Natural killer cell (primary cell): ENCODE measurements around the gene IFNA8. TPM values are rescaled to one million over a fixed set of nuclear protein-coding genes. Genes with fewer than 3 reads are reported as not detected.

Experiments used
- ATAC-seq, 3 donors: fragments of 150-1000 bp in 2 of 3; fragments of 200-7000 bp in 1 of 3; cut with Tn5 transposase; 1 replicate in 1 of 3; 2 replicates in 2 of 3; pipeline ENCODE4 v1.10.0; 2021; ENCODE audit warnings: mild to moderate bottlenecking in 2 of 3, moderate library complexity in 2 of 3
- DNase-seq, 2 donors: peaks; one replicate each; pipeline versions ENCODE4 v3.0.0 to v3.0.0-alpha.2; 2013 to 2021; ENCODE audit warnings: mixed read lengths in 1 of 2
- H3K27ac ChIP-seq: one replicate; pipeline ENCODE4 v1.5.1; 2013; ENCODE audit warnings: mild to moderate bottlenecking, low read length
- H3K27me3 ChIP-seq: one replicate; pipeline ENCODE4 v1.6.1; 2013; ENCODE audit warnings: low read length; ENCODE audit not compliant: control insufficient read depth, insufficient read depth
- H3K36me3 ChIP-seq: one replicate; pipeline ENCODE4 v1.6.1; 2013; ENCODE audit warnings: low read length; ENCODE audit not compliant: control insufficient read depth, insufficient read depth
- H3K4me1 ChIP-seq: one replicate; pipeline ENCODE4 v1.6.1; 2013; ENCODE audit warnings: low read length; ENCODE audit not compliant: control insufficient read depth, insufficient read depth
- H3K4me3 ChIP-seq: one replicate; pipeline ENCODE4 v1.5.1; 2013; ENCODE audit warnings: low read length
- H3K9me3 ChIP-seq: one replicate; pipeline ENCODE4 v1.6.1; 2013; ENCODE audit warnings: low read length; ENCODE audit not compliant: control insufficient read depth, insufficient read depth
- H3K27ac Mint-ChIP-seq, 2 donors: one replicate each; pipeline ENCODE4 v1.8.0; 2022; ENCODE audit warnings: mild to moderate bottlenecking in 2 of 2, mixed read lengths in 2 of 2, moderate library complexity in 1 of 2
- H3K27me3 Mint-ChIP-seq, 2 donors: one replicate each; pipeline ENCODE4 v1.8.0; 2022; ENCODE audit warnings: low read depth in 2 of 2, mixed read lengths in 2 of 2
- H3K36me3 Mint-ChIP-seq: one replicate; pipeline ENCODE4 v1.8.0; 2022; ENCODE audit warnings: mixed read lengths
- H3K4me1 Mint-ChIP-seq, 2 donors: one replicate each; pipeline ENCODE4 v1.8.0; 2022; ENCODE audit warnings: mixed read lengths in 2 of 2
- H3K4me3 Mint-ChIP-seq: one replicate; pipeline ENCODE4 v1.8.0; 2022; ENCODE audit warnings: mild to moderate bottlenecking, moderate library complexity, mixed read lengths
- H3K9me3 Mint-ChIP-seq, 2 donors: one replicate each; pipeline ENCODE4 v1.8.0; 2022; ENCODE audit warnings: mixed read lengths in 2 of 2
- WGBS: methylation state at CpG from one replicate; pipeline ENCODE4 v1.1.7; 2013; ENCODE audit warnings: missing lambda C conversion rate; ENCODE audit not compliant: insufficient coverage; 5-methylcytosine and 5-hydroxymethylcytosine counted together
- intact Hi-C: fragments of 100-400 bp; cut with micrococcal nuclease; formaldehyde crosslinking; loops from one replicate; pipeline ENCODE4 v1.14.2; 2022
- total RNA-seq, 4 donors: library from RNA; stranded (reverse); fragments of 120-200 nt in 1 of 4; gene quantifications; one replicate each; pipeline versions ENCODE4 v1.2.3 to v1.2.4, GENCODE V29; 2013 to 2022
- TF ChIP-seq, protein P1 (sequence below): fragments of 200-600 bp; IDR thresholded peaks from one replicate; pipeline ENCODE4 v1.8.0; 2022; ENCODE audit warnings: antibody characterized with exemption

The IFNA8 gene
- total RNA-seq, 3 donors from 2014 or later (not counting 1 experiment from before 2014, with no cell fraction given) = not detected

DNA sequence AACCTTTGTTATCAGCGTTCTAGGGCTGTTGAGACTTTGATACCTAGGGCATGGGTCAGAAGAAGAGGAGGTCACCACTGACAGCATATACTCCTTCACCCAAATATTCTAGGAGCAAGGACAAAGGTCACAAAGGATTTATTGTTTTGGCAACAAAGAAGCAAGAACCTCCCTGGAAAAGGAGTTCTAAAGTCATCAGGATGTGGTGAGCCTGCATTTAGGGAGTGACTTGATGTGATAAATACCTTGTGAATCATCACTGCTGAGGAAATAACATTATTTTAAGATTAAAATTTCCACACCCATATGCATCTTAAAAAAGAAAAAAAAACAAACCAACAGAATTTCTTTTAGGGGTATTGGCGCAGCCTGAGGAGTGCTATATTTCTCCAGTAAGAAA lies 45.2 kb downstream of the IFNA8 start:
- Histone ChIP-seq H3K4me1 (no peaks in the 10 kb centered on the region), H3K27ac (no peak overlapping the region), H3K9me3 (no peaks in the 10 kb centered on the region), H3K4me3 (no peak overlapping the region), H3K36me3 (no peaks in the 10 kb centered on the region), H3K27me3 (peaks cover 4% of the 10 kb centered on the region)
- Mint-ChIP-seq H3K9me3 (no peaks in the 10 kb centered on the region), H3K36me3 (no peaks in the 10 kb centered on the region), H3K4me3 (no peak overlapping the region), H3K27ac (no peak overlapping the region), H3K27me3 (peaks cover 22 to 52% of the 10 kb centered on the region in 2 donors), H3K4me1 (no peaks in the 10 kb centered on the region)
- WGBS = 80% methylated on average over 1 of the region's 2 CpGs
- TF ChIP-seq, protein P1, sequence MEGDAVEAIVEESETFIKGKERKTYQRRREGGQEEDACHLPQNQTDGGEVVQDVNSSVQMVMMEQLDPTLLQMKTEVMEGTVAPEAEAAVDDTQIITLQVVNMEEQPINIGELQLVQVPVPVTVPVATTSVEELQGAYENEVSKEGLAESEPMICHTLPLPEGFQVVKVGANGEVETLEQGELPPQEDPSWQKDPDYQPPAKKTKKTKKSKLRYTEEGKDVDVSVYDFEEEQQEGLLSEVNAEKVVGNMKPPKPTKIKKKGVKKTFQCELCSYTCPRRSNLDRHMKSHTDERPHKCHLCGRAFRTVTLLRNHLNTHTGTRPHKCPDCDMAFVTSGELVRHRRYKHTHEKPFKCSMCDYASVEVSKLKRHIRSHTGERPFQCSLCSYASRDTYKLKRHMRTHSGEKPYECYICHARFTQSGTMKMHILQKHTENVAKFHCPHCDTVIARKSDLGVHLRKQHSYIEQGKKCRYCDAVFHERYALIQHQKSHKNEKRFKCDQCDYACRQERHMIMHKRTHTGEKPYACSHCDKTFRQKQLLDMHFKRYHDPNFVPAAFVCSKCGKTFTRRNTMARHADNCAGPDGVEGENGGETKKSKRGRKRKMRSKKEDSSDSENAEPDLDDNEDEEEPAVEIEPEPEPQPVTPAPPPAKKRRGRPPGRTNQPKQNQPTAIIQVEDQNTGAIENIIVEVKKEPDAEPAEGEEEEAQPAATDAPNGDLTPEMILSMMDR = no peak
- intact Hi-C loops = no loop called here
- ATAC-seq = no peak
- no peak for DNase-seq

DNA sequence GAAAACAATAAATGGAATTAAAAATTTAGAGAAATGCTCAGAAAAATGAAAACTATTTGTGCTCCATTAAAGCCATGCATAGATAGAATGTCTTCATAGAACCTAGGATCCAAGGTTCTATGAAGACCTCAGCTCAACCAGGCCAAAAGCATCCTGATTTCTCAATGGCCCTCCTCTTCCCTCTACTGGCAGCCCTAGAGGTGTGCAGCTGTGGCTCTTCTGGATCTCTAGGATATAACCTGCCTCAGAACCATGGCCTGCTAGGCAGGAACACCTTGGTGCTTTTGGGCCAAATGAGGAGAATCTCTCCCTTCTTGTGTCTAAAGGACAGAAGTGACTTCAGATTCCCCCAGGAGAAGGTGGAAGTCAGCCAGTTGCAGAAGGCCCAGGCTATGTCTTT lies 46.4 kb downstream of the IFNA8 start:
- Mint-ChIP-seq H3K27ac (no peak overlapping the region), H3K4me1 (no peaks in the 10 kb centered on the region), H3K4me3 (no peak overlapping the region), H3K27me3 (peaks cover 18 to 53% of the 10 kb centered on the region in 2 donors), H3K9me3 (no peaks in the 10 kb centered on the region), H3K36me3 (no peaks in the 10 kb centered on the region)
- ATAC-seq (peak in 2 of 3 donors; percentile 49 to 61), DNase-seq (peak in 1 of 2 donors; percentile 68)
- no peak overlapping the region for H3K4me3 ChIP-seq
- H3K36me3 ChIP-seq = no peaks in the 10 kb centered on the region
- H3K4me1 ChIP-seq = no peaks in the 10 kb centered on the region
- H3K27me3 ChIP-seq = peaks cover 6% of the 10 kb centered on the region
- intact Hi-C loops = no loop called here
- TF ChIP-seq, protein P1 = no peak
- no peak overlapping the region for H3K27ac ChIP-seq
- no peaks in the 10 kb centered on the region for H3K9me3 ChIP-seq

Other genes starting within 250 kb of the IFNA8 start
- not detected for gene IFNA21, start 242.5 kb upstream of the IFNA8 start, total RNA-seq
- not detected for gene IFNA4, start 221.5 kb upstream of the IFNA8 start, total RNA-seq
- not detected for gene IFNA7, start 206.9 kb upstream of the IFNA8 start, total RNA-seq
- not detected for gene IFNA10, start 202.0 kb upstream of the IFNA8 start, total RNA-seq
- not detected for gene IFNA16, start 191.8 kb upstream of the IFNA8 start, total RNA-seq
- not detected for gene IFNA17, start 180.9 kb upstream of the IFNA8 start, total RNA-seq
- gene IFNA14, start 169.1 kb upstream of the IFNA8 start, total RNA-seq = not detected
- gene IFNA5, start 103.8 kb upstream of the IFNA8 start, total RNA-seq = not detected
- gene KLHL9, start 73.7 kb upstream of the IFNA8 start, total RNA-seq = 10 to 100 TPM; 13.5 to 17.2 (median 13.6) TPM
- gene IFNA6, start 58.2 kb upstream of the IFNA8 start, total RNA-seq = not detected
- gene IFNA13, start 41.1 kb upstream of the IFNA8 start, total RNA-seq = not detected
- not detected for gene IFNA2, start 23.7 kb upstream of the IFNA8 start, total RNA-seq
- not detected for gene IFNA1, start 31.3 kb downstream of the IFNA8 start, total RNA-seq
- gene IFNE, start 73.2 kb downstream of the IFNA8 start, total RNA-seq = not detected